Erythroblast (primary cell): ENCODE results near the gene DCAF8.

Source experiments
- GATA1 ChIP-seq: IDR thresholded peaks from 2 replicates; pipeline ENCODE4 v1.6.1; 2011; ENCODE audit warnings: low read depth, mild to moderate bottlenecking, control low read depth, low read length, moderate library complexity
- POLR2A ChIP-seq: IDR thresholded peaks from 2 replicates; pipeline ENCODE4 v1.6.1; 2011; ENCODE audit warnings: mild to moderate bottlenecking, low read length

GRCh38 chr1:160186729-160187128 is 75.6 kb downstream of the DCAF8 start:
- TF ChIP-seq POLR2A (no peak), GATA1 (no peak)
